K562 (cell line): Measurements from ENCODE around the gene CARF. TPM values are rescaled to one million over a fixed set of nuclear protein-coding genes. Genes with fewer than 3 reads are reported as not detected.

ENCODE experiments used
- ATAC-seq: fragments of 200-7000 bp; cut with Tn5 transposase; 3 replicates; pipeline ENCODE4 v1.9.1; 2020; ENCODE audit warnings: moderate library complexity
- BruUV-seq: library from RNA; stranded (reverse); fragments of 400-500 nt; replicated peaks from 2 replicates; lab custom pipeline; 2021; lab: Mats Ljungman, UMichigan
- CTCF ChIA-PET: fragments of 300-600 bp; formaldehyde crosslinking; extraction: SDS; loops from one replicate; lab custom pipeline; 2021; ENCODE audit warnings: low intra/inter-chr PET ratio; lab: Yijun Ruan, JAX
- POLR2A ChIA-PET: fragments of 300-600, 350-650 bp; sonication (Branson Sonifier 250); formaldehyde crosslinking; extraction: SDS; loops from one replicate; lab custom pipeline; 2021; ENCODE audit warnings: antibody characterized with exemption, inconsistent platforms; lab: Yijun Ruan, JAX
- DNase-seq, 4 experiments: peaks; one replicate each; pipeline versions ENCODE4 v3.0.0 to v3.0.0-alpha.2; 2011 to 2018; ENCODE audit warnings: low spot score in 3 of 4, mixed read lengths in 3 of 4; ENCODE audit errors: extremely low read depth in 1 of 4
- FAIRE-seq: peaks from 2 replicates; lab custom pipeline; 2011; peaks lifted over from hg19 to GRCh38; lab: Jason Lieb, UNC
- H2AFZ ChIP-seq: 2 replicates; pipeline ENCODE4 v1.6.0; 2011; ENCODE audit warnings: low read depth, low read length, control low read depth, inconsistent platforms
- H3K27ac ChIP-seq: fragments of 200-600 bp; 3 replicates; pipeline ENCODE4 v1.8.0; 2011; ENCODE audit warnings: low read depth, mild to moderate bottlenecking, control low read depth, inconsistent platforms, low read length, moderate library complexity, mixed read lengths; ENCODE audit errors: extremely low read depth
- H3K27me3 ChIP-seq, 2 experiments: fragments of 300-600 bp in 1 of 2; 2 replicates in 1 of 2; 3 replicates in 1 of 2; pipeline versions ENCODE4 v1.6.0 to v1.8.0; 2011; ENCODE audit warnings: inconsistent platforms in 2 of 2, low read length in 2 of 2, mild to moderate bottlenecking in 1 of 2, mixed read lengths in 1 of 2, moderate library complexity in 1 of 2; ENCODE audit not compliant: control insufficient read depth in 2 of 2, insufficient read depth in 2 of 2
- H3K36me3 ChIP-seq: fragments of 300-600 bp; 3 replicates; pipeline ENCODE4 v1.8.0; 2011; ENCODE audit warnings: mild to moderate bottlenecking, low read length, inconsistent platforms; ENCODE audit not compliant: control insufficient read depth, insufficient read depth
- H3K4me1 ChIP-seq, 2 experiments: fragments of 200-600 bp in 1 of 2; replicated peaks in 1 of 2; 2 replicates in 1 of 2; 3 replicates in 1 of 2; pipeline versions ENCODE4 v1.5.1 to v1.8.0; 2011; ENCODE audit warnings: inconsistent platforms in 2 of 2, low read length in 2 of 2, mild to moderate bottlenecking in 1 of 2, mixed read lengths in 1 of 2, moderate library complexity in 1 of 2; ENCODE audit not compliant: control insufficient read depth in 2 of 2, insufficient read depth in 2 of 2
- H3K4me2 ChIP-seq: 2 replicates; pipeline ENCODE4 v1.6.1; 2011; ENCODE audit warnings: low read length, control low read depth, inconsistent platforms, mixed read lengths; ENCODE audit not compliant: insufficient read depth
- H3K4me3 ChIP-seq: fragments of 200-600 bp; sonication (generic), shearing (Covaris generic); 2 replicates; pipeline ENCODE4 v1.5.1; 2016; ENCODE audit warnings: control low read depth, inconsistent platforms
- H3K79me2 ChIP-seq: fragments of 200-600 bp; 3 replicates; pipeline ENCODE4 v1.8.0; 2011; ENCODE audit warnings: low read length, inconsistent platforms; ENCODE audit not compliant: control insufficient read depth, insufficient read depth
- H3K9ac ChIP-seq, 2 experiments: 2 replicates each; pipeline versions ENCODE4 v1.6.0 to v1.6.1; 2011; ENCODE audit warnings: low read depth in 2 of 2, low read length in 2 of 2, control low read depth in 1 of 2, inconsistent platforms in 1 of 2, mild to moderate bottlenecking in 1 of 2, mixed read lengths in 1 of 2; ENCODE audit not compliant: insufficient read depth in 1 of 2
- H3K9me1 ChIP-seq: one replicate; pipeline ENCODE4 v1.6.0; 2011; ENCODE audit warnings: inconsistent platforms, mild to moderate bottlenecking, low read length, moderate library complexity; ENCODE audit not compliant: control insufficient read depth, insufficient read depth
- H3K9me3 ChIP-seq: replicated peaks from 2 replicates; pipeline ENCODE4 v1.5.1; 2011; ENCODE audit warnings: low read depth, low read length, inconsistent platforms; ENCODE audit not compliant: control insufficient read depth, insufficient read depth
- H4K20me1 ChIP-seq: replicated peaks from 2 replicates; pipeline ENCODE4 v1.6.1; 2011; ENCODE audit warnings: low read length, inconsistent platforms, mixed read lengths; ENCODE audit not compliant: control insufficient read depth, insufficient read depth
- BRD4 ChIP-seq: fragments of 200-600 bp; sonication (generic); IDR thresholded peaks from 2 replicates; pipeline ENCODE4 v1.6.1; 2017; ENCODE audit warnings: inconsistent platforms
- EP300 ChIP-seq: IDR thresholded peaks from 2 replicates; pipeline ENCODE4 v1.6.1; 2012; ENCODE audit warnings: low read length, improper control_type of control experiment
- EWSR1 ChIP-seq: fragments of 450-650 bp; IDR thresholded peaks from 2 replicates; pipeline ENCODE4 v1.6.1; 2018; ENCODE audit warnings: borderline replicate concordance, mild to moderate bottlenecking, low read depth, moderate library complexity; ENCODE audit not compliant: partially characterized antibody
- HLTF ChIP-seq: fragments of 450-650 bp; IDR thresholded peaks from 2 replicates; pipeline ENCODE4 v1.6.1; 2016
- NFYB ChIP-seq: IDR thresholded peaks from 2 replicates; pipeline ENCODE4 v1.6.1; 2011; ENCODE audit warnings: mild to moderate bottlenecking, moderate library complexity; ENCODE audit not compliant: insufficient read length; ENCODE audit errors: extremely low read depth
- POLR2AphosphoS2 ChIP-seq: IDR thresholded peaks from 2 replicates; pipeline ENCODE4 v1.6.1; 2012; ENCODE audit warnings: low read length, improper control_type of control experiment
- SREBF1 ChIP-seq: fragments of 150-350 bp; IDR thresholded peaks from 2 replicates; pipeline ENCODE4 v1.6.1; 2014; ENCODE audit warnings: antibody characterized with exemption, low read depth, low read length, borderline replicate concordance
- ZNF316 ChIP-seq: fragments of 450-650 bp; IDR thresholded peaks from 2 replicates; pipeline ENCODE4 v1.6.1; 2016
- in situ Hi-C: fragments of 300-500 bp; cut with MboI; formaldehyde crosslinking; loops from 4 replicates; pipeline ENCODE4 v1.15.0; 2018; ENCODE audit warnings: inconsistent platforms, mixed read lengths
- intact Hi-C: fragments of 100-400 bp; cut with micrococcal nuclease; formaldehyde crosslinking; loops from 2 replicates; pipeline ENCODE4 v1.14.2; 2022
- polyA plus RNA-seq, 8 experiments: library from polyadenylated mRNA; depleted of rRNA in 4 of 8; stranded (reverse) in 5 of 8; unstranded in 3 of 8; fragments of >200 nt; fragmentation: Nextera tagmentation in 2 of 8; fragmentation: Illumina TruSeq in 1 of 8; extraction: Ambion mirVana in 2 of 8; extraction: Trizol in 1 of 8; gene quantifications; 2 replicates each; pipeline versions ENCODE4 v1.2.1 to v1.2.3, GENCODE V29; 2011 to 2014; ENCODE audit warnings: inconsistent platforms in 1 of 8, missing spikeins in 1 of 8
- total RNA-seq, 7 experiments: library from RNA; depleted of rRNA in 6 of 7; stranded (reverse); fragments of >200 nt in 6 of 7; fragmentation: Illumina TruSeq in 2 of 7; extraction: Trizol in 2 of 7; gene quantifications; 2 replicates each; pipeline versions ENCODE4 v1.2.1 to v1.2.3, GENCODE V29; 2011 to 2021; ENCODE audit warnings: low replicate concordance in 1 of 7
- TF ChIP-seq, protein P1 (sequence below), 2 experiments: fragments of 450-650 bp; conservative IDR thresholded peaks; 2 replicates each; pipeline ENCODE4 v1.6.1; 2017; ENCODE audit warnings: mild to moderate bottlenecking in 2 of 2, moderate library complexity in 2 of 2

CARF gene
- total and polyA plus RNA-seq, 9 of the 15 experiments (the other 6 are each of a cell fraction or from before 2014, with no cell fraction given), result 0.31 to 4.2 (median 1.2) TPM

DNA sequence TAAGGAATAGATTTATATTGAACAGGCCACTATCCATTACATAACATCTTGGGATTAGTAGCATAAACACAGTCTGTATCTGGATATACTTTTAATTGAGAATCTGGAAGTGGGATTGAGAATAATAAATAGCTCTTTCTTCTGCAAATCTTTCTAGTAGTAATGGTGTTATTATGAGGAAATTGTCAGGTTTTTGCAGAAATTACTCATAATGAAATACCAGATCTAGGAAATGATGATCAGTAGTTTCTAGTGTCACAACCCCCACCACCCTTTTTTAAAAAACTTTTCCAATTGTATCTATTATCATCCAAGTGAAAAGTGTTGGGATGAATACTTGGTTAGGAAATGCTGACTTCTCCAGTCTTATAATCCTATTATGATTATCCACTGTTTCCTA lies 121.3 kb downstream of the CARF start:
- no peak overlapping the region for H2AFZ ChIP-seq
- H3K27me3 ChIP-seq, result no peaks in the 10 kb centered on the region
- no peak overlapping the region for H3K4me3 ChIP-seq
- H3K4me2 ChIP-seq, result no peak overlapping the region
- H3K27ac ChIP-seq, result no peak overlapping the region
- ATAC-seq, result no peak
- FAIRE-seq, result no peak
- ChIA-PET POLR2A (no interaction called here), CTCF (no interaction called here)
- H3K36me3 ChIP-seq, result no peaks in the 10 kb centered on the region
- no TSS peak for BruUV-seq
- no peaks in the 10 kb centered on the region for H4K20me1 ChIP-seq
- TF ChIP-seq HLTF (no peak), BRD4 (no peak), EWSR1 (no peak), NFYB (no peak), ZNF316 (no peak), POLR2AphosphoS2 (no peak), SREBF1 (no peak), EP300 (no peak)
- TF ChIP-seq, protein P1, sequence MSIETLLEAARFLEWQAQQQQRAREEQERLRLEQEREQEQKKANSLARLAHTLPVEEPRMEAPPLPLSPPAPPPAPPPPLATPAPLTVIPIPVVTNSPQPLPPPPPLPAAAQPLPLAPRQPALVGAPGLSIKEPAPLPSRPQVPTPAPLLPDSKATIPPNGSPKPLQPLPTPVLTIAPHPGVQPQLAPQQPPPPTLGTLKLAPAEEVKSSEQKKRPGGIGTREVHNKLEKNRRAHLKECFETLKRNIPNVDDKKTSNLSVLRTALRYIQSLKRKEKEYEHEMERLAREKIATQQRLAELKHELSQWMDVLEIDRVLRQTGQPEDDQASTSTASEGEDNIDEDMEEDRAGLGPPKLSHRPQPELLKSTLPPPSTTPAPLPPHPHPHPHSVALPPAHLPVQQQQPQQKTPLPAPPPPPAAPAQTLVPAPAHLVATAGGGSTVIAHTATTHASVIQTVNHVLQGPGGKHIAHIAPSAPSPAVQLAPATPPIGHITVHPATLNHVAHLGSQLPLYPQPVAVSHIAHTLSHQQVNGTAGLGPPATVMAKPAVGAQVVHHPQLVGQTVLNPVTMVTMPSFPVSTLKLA (conservative IDR thresholded peaks at IDR 0.05), result no peak
- H3K4me1 ChIP-seq, result no peaks in the 10 kb centered on the region; a peak in 1 of 5 replicates
- no peak for DNase-seq
- no peaks in the 10 kb centered on the region for H3K9me1 ChIP-seq
- in situ Hi-C loops, result no loop called here
- intact Hi-C loops, result no loop called here
- no peaks in the 10 kb centered on the region; the same call in 2 of the 3 replicates for H3K79me2 ChIP-seq
- no peaks in the 10 kb centered on the region for H3K9me3 ChIP-seq
- no peak overlapping the region for H3K9ac ChIP-seq
